ENCODE measurements around the gene TRMT61A.
"Not testable (repeated sequence)": the region's sequence is repeated elsewhere in the genome, so short reads cannot be mapped to it uniquely, and the experiment has no call there.

Gene TRMT61A

DNA sequence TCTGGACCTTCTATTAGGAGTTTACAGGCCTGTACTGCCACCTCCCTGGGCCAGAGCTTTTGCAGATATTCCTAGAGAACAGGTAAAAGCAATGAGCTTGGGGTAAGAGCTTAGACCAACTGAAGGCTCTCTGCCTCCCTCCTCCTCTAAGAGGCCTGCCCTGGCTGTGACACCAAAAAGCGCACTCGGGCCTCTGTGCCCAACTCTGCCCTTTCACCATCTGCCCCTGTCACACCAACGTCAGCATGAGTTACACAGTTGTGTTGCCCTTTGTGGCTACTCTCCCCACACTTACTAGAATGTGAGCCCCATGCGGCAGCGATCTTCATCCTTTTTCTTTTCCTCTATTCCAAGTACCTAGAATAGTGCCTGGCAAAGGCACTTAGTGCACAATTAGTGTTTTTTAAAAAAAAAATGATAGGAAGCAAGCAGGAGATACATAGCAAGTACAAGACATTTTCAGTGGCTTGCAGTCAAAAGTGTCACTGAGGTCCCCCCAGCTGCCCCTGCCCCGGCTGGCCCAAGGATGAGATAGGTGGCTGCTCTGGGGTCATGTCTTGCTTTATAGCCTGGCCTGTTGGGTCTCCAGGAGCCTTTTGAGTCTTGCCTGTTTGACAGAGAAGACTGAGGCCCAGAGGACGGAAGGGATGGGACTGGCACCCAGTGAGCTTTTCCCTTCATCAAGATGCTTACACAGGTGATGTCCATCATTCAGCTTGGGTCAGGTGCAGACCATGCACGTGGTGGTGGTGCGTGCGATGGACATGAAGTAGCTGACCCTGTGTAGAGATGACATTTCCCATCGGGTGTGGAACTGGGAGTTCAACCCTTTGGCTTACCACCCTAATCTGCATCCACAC is 18.9 kb upstream of the TRMT61A start:
- no peak for DNase-seq

DNA sequence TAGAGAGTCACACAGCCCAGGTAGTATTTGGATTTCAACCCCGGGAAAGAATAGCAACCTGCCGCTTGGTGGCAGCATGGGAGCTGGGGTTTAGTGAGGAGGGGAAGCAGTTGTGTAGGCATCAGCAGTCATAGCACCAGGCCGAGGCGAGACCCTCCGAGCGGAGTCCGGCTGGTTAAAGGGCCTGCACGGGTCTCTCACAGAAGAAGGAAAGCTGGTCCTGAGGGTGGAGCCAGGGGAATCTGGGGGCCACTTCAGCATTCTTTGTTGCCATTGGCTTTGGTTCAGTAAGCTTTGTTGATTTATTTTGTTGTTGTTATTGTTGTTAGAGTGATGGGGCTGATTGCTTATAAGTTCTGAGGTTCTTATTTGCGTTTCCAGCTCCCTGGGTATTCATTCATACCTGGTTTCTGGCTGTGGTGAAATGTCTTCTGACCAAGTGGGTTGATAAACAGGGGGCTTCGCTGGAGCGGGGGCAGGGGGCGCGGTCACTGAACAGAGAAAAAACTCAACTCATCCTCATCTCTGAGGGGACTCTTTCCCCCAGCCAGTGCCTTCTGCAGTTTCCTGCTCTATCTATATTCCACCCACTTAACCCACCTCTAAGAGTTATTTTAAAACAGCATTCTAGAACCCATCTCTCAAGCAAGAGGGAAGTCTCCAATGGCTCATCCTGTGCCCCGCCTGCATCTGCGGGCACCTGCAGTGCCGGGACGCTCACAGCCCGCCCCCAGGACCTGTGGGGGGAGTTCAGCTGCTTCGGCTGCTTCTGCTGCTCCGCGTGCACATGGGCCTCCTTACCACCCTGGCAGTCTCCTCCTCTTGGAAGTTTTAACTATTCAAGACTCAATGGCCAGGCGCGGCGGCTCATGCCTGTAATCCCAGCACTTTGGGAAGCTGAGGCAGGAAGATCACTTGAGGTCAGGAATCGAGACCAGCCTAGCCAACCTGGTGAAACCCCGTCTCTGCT is 18.0 kb upstream of the TRMT61A start:
- no peak for DNase-seq

DNA sequence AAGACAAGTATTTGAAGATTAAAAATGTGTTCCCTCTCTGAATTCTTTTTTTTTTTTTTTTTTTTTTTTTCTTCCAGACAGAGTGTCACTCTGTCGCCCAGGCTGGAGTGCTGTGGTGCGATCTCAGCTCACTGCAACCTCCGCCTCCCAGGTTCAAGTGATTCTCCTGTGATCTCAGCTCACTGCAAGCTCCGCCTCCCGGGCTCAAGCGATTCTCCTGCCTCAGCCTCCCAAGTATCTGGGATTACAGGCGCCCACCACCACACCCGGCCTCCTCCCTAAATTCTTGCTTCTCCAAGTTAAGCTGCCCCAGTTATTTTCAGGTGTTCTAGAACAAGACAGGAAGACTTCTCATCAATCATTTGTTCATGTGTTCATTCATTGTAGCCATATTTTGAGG is 16.8 kb upstream of the TRMT61A start:
- not testable (repeated sequence) for DNase-seq

DNA sequence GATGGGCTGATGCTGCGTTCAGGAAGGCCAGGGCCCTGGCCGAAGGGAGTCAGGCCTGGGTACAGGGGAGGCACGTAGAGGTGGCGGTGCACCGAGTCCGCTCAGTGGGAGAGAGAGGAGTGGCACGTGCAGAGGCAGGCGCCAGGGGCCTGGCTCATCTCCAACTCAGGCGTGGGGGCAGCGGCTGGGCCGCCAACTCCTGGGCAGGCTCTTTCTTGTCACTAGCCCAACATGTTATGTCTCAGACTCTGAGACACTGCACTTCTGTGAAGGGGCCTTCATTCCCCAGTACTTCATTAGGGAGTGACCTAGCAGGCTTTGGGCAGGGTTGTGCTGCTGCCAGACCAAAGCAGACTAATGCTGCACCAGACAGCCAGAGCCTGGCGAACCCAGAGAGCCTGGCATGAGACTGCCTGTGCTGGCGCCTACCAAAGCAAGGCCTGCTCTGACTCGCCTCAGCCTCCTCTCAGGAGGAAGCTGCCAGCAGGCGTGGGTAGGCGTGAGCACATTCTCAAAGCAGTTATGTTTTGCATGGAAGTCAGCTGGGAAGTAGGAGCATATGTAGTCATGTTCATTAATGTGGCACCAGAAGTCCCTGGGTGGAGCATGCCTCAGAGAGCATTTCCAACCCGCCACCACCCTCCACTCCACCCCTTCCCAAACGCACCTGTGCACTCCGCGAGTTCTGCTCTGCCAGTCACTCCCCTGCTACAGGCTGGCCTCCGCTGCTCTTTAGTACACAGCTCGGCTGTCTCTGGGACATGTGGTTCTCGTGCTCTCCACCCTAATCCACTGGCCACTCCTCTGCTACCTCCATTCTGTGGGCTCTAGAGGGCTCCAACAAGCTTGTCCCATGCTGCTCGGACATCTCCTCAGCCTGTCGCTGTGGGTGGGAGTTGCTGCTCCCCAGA is 16.0 kb upstream of the TRMT61A start:
- peak; percentile 50 for DNase-seq

DNA sequence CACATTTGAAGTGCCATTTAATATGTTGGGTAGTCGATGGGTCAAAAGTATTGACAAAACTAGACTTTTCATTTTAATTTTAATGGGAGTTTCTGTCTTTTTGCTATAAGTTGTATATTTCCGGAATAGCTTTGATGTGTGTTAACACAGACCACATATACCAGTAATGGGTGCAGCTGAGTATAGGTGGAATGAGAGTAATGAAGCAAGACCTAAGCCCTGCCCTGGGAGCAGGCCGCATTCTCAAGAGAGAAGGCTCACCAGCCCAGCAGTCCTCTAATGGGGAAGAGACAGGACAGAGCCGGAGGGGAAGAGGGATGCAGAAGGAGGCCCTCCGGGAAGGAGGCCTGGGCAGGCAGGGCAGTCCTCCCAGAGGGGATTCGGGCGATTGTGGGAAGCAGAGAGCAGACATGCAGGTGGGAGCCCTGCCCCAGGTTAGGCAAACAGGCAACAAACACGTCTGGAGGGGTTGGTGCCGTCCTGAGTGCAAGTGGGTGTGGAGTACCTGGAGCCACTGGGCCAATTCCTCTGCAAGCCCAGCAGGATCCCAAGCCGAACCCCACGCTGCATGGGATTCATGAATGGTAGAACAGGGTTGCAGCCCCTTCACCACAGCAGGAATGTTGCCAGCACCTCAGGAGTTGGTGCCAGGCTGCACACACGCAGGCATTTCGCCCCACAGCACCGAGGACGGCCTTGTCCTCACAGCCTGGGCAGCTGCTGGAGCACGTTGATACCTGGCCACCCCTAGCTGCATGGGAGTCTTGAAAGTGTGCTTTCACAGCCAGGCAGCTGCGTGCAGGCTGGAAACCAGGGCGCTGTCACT is 14.2 kb upstream of the TRMT61A start:
- no peak for DNase-seq

DNA sequence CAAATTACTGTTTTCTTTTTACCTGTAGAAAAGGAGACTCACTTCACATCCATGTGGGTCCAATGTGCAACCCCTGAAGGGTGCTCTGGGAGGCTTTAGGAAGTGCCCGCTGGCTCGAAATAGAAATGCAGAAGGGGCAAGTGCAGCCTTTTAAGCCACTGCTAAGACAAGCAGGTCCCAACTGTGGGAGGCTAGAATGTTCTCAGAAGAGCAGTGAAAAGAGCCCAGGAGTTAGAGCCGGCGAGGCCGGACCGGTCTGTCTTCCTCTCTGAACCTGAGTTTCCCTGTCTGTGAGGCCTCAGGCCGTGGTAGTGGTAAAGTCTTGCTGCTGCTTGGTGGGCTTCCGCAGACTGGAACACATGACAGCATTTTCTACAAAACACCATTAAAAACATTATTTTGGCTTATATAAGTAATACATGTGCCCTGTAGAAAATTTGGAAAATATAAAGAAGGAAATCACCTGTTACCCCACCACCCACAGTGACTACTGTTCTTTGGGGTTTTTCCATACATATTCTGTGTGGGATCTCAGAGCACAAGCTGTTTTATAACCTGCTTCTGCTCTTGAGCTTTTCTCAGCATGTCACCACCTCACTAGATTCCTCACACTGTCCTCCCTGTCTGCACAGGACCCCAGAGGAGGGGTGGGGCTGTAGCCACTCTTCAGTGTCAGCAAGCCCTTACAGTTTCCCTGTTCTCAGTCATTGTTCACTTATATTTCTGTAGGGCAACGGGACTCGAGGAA is 12.4 kb upstream of the TRMT61A start:
- DNase-seq = no peak

DNA sequence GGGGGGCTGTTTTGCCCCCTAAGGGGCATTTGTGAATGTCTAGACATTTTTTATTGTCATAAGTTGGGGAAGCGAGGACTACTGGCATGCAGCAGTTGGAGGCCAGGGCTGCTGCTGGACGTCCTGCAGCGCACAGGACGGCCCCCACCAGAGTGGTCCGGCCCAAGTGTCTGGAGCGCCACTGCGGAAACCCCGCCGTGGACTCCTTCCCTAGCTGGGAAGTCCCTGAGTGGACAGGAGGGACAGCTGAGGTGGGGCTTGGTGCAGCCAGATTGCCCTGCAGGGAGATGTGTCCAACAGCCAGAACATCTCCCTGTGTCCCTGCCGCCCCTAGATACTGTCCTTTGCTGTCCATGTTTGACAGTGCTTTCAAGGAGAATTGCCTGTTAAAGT is 11.8 kb upstream of the TRMT61A start:
- no peak for DNase-seq

DNA sequence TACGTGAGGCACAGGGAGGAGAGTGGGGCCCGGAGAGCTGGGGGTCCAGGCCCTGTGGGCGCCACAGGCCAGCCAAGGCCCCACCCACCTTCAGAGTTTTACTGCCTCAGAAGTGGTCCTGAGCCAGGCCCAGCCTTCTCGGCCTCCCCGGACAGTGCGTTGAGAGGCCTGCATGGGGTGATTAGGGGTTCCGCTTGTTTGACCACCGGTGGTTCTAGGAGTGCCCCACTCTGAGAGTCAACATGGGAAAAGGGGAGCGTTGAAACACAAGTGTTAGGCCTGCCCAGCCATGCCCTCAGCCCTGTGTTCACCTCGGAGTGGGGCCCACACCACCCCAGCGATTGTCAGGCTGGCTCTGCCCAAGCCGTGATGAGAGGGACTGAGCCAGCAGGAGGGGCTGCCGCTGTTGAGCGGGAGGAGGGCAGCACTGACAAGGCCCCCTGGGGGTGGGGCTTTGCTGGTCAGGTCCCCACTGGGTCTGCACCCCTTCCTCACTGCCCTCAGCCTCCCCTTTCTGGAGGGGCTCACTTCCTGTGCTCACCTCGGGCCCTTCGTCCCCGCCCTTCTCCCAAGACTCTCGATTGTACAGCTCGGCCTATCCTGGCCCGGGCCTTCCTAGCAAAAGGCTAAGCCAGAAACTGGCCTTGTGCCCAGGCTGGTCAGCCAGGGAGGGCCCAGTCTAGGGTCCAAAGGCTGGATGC is 11.1 kb upstream of the TRMT61A start:
- DNase-seq = peak; percentile 13

DNA sequence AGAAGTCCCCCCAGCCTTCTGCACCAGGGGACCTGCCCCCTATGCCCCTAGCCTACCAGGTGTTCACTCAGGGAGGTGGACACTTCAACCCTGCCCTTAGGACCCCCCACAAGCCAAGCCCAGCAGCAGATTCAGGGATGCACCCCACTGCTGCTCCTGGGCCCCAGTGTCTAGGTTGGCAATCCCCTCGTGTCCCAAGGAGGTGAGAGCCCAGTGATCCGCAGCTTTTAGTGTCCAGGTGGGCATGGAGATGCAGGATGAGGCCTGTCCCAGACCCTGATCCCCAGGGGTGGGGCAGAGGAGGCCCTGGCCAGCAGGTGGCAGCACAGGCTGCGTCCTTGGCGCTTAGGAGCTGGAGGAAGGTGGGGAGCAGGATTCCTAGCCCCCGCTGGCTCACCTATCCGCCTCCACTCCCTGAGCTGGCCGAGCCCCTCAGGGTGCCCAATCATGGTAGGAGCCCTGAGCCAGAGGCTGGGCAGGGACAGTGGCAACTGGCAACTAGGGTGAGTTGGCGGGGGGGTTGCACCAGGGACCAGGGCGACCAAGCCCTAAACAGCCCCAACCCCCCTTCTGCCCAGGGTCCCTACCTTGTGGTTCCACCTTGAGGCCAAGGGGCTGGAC is 10.5 kb upstream of the TRMT61A start:
- DNase-seq = peak; percentile 53

DNA sequence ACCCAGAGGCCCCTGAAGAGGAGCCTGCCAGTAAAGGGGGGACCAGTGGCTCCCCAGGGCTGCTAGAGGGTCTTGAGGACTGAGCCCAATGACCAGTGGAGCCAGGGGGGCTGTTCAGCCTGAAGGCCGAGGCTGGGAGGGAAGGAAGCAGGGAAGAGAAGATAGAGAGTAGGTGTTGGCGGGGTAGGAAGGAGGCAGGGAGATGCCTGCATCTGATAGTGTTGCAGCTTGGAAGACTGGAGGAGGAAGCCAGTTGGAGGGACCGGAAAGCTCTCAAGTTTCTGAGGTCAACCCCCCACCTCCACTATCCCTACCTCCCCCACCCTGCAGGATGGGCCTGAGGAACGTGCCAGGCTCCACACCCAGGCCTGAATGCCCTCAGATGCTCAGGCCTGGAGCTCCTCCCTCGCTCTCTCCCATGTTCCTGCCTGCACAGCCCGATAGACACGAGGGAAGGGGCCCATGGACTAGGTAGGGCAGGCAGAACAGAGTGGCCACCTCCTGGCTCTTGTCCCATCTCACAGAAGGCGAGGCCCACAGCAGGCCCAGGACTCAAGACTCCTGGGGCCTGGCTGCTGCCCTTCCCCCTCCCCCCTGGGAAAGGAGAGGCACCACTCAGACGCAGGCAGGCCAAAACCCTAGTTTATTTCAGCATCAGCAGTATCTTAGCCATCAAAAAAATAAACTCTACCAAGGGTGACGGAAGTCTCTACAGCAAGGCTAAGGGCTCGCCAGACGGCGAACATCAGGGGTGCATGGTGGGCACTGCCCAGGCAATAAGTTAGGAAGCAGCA is 9.8 kb upstream of the TRMT61A start:
- DNase-seq = peak; percentile 45

DNA sequence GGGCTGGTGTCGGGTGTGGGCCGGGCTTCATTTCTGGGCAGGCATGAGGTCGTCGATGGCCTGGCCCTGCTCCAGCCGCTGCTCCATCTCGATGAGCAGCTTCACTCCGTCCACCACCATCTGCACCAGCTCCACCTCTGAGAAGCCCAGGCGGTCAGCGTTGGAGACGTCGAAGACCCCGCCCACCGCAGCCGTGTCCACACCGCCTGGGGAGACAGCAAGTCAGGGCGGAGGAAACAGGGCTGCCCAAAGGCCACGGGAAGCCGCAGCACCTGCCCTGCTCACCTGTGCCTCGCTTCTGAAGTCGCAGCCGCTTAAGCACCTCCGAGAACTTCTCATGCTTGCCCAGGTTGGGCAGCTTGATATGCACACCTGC is 9.2 kb upstream of the TRMT61A start:
- no peak for DNase-seq

DNA sequence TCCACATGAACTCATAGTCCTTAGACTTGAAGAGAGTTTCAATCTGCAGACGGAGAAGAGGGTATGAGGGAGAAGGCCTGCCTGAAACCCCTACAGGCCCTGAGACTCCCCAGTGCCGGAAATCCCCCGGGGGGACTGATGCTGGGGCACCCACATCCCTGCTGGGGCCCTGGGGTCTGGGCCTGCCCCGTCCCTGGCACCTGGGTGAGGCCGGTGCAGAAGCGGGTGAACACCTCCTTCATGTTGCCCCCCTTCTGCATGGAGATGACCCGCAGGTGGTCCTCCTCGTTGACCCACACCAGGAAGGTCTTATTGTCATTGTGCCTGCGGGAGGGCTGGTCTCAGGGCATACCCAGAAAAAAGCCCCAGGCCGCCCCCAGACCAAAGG is 8.7 kb upstream of the TRMT61A start:
- DNase-seq = no peak

DNA sequence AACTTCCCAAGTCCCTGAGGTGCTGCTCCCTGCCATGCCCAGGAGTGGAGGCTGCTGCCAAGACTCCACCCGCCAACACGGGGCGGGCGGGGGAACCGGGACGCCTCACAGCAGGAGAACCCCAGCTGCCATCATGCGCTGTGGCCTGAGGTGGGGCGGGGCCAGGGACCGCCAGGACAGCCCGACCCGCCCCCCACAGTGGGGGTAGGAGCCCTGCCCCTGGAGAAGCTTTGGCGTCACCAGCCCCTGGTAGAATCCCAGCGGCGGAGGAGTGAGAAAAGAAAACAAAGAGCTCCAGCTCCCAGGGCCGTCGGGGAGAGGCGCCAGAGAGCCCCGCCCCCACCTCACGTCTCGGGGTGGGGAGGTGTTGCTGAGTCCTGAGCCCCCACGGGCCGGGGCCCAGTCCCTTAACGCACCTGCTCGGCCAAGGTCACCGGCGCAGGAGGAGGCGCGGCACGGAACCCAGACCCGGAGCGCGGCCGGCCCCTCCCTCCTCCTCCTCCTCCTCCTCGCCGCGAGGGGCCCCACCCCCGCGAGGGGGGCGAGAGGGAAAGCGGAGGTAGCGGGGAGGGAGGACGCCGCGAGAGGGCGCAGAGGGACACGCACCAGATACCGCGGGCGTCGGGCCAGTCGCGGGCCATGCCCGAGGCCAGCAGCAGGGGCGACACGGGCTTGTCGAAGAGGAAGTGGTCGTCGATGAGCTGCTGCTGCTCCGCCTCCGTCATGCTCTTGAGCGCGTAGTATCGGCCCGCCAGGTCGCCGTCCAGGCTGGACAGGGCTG is 8.1 kb upstream of the TRMT61A start:
- DNase-seq = peak; percentile 72

DNA sequence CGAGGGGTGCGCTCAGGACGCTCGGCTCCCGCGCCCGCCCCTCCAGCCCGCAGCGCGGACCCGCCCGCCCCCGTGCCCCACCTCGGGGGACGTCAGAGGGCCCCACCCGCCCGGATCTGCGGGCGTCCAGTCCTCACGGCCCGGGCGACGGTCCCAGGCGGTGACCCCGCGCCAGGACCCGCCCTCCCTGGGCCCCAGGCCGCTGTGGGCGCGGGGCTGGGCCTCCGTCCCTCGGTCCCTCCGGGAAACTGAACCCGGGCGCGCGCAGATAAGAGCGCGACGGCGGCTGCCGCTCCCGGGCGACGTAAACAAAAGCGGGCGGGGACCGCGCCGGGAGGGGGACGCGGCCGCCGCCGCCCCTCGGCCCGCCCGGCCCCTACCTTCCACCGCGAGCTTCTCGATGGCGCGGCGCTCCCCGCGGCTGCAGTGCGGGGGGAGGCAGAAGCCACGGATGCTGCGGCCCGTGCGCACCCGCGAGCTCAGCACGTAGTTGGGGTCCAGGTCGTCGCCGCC is 7.5 kb upstream of the TRMT61A start:
- no peak for DNase-seq

DNA sequence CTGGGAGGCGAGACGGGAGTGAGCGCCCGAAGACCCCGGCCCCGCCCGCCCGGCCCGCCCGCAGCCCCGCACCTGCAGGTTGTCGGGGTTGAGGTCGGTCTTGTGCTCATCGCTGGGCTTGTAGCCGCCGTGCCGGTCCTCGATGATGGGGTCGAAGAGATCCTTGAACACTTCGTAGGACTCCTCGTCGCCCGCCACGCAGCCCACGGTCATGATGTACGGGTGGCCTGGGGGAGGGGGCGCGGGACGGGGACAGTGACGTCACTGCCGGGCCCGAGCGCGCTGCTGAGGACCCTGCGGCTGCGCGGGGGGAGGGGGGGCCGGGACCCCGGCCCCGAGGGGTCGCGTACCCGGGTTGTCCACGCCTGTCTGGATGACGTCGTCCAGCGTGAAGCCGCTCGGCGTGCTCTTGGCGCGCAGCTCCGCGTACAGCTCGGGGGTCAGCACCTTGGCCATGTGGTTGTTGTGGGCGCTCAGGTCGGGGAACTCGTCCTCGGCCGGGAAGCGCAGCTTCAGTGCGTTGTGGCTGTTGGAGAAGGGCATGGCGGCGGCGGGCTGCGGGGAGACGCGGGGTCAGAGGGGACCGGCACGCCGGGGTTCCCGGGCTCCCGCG is 6.9 kb upstream of the TRMT61A start:
- DNase-seq = peak; percentile 32

DNA sequence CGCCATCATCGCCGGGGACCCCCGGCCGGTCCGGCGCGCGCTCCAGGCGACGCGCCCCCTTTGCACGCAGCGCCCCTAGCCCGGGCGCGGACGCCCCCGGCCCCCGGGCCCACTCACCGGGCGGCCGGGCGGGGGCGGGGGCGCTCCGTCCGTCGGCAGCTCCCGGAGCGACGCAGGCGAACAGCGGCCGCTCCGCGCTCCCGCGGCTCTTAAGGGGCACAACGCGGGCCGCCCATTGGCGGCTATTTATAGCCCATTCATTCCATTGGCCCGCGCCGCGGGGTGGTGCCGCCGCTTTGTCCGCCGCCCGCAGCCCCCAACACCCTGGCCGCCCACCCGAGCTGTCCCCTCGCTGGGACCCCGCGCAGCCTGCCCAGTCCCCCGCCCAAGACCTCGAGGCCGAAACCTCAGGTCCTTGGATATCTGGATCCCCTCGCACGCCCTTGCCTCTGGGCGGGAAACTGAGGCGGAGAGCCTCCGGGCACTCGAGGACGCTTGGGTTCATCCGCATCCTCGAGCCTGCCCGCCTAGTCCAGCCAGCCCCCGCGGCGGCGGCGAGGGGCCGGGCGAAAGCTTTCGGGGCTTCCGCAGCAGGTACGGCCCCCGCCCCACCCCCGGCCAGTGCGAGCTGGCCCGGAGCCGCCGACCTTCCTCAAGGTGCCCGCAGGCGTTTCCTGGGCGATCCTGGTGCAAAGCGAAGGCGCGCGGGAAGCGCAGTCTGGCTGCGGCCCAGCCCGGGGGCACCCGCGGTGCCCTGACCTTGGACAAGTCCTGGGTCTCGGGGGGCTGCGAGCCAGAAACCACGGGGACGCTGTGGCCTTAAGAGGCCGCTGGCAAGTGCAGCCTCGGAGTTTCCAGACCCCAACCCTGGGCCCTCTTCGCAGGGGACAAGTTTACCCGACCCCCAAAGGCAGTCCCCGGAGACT is 6.1 kb upstream of the TRMT61A start, which contains the start of gene CKB:
TSS of gene CKB (minus strand) at position 182 of the 926 bp plus-strand sequence. CDS start 337 bp downstream, outside the sequence.
- peak; percentile 66 for DNase-seq

All from EL (cell line).